22Rv1 (cell line): ENCODE data around the gene COQ3.
A peak's percentile ranks its signal among the peaks of the same experiment; 100 is the strongest.

Source experiments
- H3K27ac ChIP-seq: fragments of 450-650 bp; 2 replicates; pipeline ENCODE4 v1.5.1; 2017
- ZFX ChIP-seq: fragments of 450-650 bp; IDR thresholded peaks from 2 replicates; pipeline ENCODE4 v1.6.1; 2017; ENCODE audit warnings: antibody characterized with exemption, borderline replicate concordance
- TF ChIP-seq, protein P1 (sequence below): fragments of 450-650 bp; IDR thresholded peaks from 2 replicates; pipeline ENCODE4 v1.5.1; 2017; ENCODE audit warnings: mild to moderate bottlenecking

Gene COQ3

DNA sequence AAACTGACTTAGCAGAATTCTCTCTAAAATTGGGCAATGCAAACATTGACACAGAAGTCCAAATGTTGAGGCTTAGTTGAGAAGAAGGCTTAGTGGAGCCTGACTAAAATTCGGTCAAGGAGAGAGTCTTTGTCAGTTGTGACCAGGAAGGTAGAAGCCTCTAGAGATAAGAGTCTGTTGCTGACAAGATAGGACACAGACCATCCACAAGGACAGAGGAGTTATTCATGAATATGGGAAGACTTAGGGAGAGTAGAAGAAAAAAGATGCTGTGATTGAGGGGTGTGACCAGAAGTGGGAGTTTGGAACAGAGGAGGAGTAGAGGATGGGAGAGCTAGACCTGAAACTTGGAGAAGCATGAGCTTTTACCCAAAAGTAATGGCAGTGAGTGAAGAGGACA, 37.4 kb downstream of the COQ3 start:
- no peak for TF ChIP-seq ZFX
- TF ChIP-seq, protein P1, sequence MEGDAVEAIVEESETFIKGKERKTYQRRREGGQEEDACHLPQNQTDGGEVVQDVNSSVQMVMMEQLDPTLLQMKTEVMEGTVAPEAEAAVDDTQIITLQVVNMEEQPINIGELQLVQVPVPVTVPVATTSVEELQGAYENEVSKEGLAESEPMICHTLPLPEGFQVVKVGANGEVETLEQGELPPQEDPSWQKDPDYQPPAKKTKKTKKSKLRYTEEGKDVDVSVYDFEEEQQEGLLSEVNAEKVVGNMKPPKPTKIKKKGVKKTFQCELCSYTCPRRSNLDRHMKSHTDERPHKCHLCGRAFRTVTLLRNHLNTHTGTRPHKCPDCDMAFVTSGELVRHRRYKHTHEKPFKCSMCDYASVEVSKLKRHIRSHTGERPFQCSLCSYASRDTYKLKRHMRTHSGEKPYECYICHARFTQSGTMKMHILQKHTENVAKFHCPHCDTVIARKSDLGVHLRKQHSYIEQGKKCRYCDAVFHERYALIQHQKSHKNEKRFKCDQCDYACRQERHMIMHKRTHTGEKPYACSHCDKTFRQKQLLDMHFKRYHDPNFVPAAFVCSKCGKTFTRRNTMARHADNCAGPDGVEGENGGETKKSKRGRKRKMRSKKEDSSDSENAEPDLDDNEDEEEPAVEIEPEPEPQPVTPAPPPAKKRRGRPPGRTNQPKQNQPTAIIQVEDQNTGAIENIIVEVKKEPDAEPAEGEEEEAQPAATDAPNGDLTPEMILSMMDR = no peak
- H3K27ac ChIP-seq = no peak overlapping the region

DNA sequence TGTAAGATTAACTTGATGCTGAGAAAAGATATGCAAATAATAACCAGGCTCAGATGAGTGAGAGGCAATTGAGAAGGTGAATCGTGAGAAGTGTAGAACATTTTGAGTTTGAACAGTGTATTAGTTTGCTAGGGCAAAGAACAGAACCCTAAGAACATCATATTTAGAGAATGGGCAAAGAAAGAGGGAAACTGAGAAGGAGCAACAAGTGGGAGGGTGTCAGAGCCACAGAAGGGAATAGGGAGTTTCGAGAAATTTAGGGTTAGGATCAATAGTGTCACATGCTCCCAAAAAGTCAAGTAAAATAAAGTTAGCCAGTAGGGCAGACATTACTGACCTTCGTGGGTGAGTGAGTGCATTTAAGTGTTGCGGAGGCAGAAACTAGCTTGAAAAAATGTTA, 39.0 kb downstream of the COQ3 start:
- H3K27ac ChIP-seq = no peak overlapping the region
- TF ChIP-seq ZFX = no peak
- TF ChIP-seq, protein P1 = no peak

DNA sequence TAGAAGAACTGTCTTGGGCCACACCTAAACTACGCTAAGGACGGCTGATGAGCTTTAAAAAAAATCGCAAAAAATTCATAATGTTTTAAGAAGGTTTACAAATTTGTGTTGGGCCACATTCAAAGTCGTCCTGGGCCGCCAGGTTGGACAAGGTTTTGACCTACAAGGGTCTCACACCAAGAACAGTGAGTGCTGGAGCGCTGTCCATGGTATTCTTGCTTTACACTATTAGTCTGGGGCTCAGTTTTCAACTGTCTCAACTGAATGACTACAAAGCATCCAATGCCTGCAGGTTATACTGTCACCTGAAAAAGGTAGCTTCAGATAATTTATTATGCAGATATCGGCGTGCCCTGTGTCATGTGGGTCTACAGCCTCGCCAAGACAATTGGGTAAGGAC, 40.9 kb downstream of the COQ3 start:
- TF ChIP-seq, protein P1 = no peak
- no peak for TF ChIP-seq ZFX
- no peak overlapping the region for H3K27ac ChIP-seq

DNA sequence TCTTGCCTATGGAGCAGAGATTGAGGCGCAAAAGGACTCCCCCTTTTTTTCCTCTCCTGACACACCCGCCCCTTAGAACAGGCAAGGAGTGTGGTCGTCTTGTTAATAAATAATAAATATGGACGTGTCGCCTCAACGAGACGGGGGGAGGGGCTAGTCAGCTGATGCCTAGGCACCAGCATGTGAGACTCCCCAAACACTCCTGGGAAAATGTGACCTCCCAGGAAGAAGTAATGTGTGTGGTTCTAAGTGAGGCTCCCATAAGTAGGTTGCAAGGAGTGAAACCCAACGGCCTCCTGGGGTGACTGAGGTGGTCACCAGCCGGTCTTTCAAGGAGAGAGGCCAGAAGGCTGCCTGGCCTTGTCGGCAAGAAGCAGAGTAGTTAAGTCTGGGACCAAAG, 43.4 kb downstream of the COQ3 start:
- H3K27ac ChIP-seq = peak overlapping the region; percentile 81
- TF ChIP-seq, protein P1 = no peak
- TF ChIP-seq ZFX = no peak

DNA sequence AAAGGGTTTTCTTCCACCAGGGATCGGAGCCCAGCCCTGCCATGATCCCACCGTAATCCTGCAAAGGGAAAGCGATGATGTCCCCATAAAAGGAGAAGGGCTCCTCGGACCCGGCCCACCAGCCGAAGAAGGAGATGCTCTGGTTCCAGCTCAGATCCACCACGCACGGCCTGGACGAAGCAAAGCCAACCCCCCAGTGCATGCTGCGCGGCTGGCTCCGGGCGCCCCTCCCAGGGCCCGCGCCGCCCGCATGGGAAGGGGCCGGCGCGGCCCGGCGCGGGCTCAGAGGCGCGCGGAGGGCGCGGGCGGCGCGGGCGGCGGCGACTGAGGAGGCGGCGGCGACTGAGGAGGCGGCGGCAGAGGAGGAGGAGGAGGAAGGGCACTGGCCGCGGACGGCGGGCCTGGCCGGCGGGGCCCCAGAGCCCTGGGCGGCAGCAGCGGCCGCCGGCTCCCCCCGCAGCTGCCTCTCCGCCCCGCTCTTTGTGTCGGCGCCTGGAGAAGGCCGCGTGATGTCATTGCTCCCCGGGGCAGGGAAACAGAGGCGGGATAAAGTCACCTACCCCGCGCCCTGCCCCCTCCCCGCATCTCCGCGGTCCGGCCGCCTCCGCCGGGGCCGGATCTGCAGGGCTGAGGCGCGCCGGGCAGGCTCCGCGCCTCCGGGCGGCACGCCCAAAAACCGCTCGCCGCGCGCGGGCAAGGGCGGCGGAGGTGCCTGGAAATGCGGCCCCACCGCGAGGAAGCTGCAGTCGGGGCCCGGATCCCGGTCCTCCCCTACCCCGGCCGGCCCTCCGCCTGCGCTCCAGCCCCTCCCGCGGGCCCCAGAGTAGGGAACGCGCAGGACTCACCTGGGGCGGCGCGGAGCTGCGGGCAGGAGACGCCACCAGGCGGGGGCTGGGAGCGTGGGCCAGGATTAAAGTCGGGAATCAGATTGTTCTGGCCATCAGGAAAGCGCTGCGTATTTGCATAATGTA, 44.5 kb downstream of the COQ3 start, which contains the start of gene FAXC:
TSS of gene FAXC (minus strand) at position 504 of the 971 bp plus-strand sequence. CDS start at position 202, 302 bp downstream.
- H3K27ac ChIP-seq = peak within 1 kb of the TSS; percentile 81

DNA sequence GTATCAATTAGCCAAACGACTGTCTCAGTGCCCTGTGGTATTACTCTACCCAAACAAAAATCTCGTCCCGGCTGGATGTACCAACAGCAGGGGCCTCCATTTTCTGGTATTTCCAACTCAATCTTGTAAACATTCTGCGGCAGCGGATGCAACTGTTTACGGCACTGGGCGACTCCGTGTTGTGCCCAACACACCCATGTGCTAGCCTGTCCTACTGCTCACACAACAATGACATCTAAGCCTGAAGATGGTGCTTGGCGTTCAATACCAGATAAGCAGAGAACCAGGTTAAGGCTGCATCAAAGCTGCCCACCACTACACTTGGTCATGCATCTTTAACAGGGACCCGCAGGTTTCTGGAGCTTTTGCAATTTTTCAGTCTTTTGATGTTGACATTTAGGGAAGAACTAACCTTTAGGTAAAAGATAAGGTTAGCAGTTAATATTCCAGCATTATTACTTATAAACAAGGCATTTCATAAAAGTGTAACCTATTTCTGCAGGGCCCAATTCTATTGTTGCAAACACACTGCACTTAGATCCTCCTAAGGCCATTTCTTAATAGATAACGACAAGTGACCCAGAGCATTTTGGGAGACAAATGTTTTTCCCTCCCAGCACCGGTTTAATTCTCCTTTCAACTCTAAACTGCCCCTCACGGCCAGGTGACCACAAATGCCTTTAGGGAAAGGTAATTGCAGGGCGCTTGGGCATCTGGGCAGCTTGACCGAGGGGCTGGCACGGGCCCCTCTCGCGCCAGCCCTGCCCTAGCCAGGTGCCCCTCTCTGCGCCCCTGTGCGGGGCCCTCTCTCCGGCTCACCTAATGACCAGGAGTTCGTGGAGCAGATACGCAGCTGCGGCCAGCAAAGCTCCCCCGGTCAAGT, 45.5 kb downstream of the COQ3 start:
- TF ChIP-seq, protein P1 = no peak
- no peak for TF ChIP-seq ZFX
- peak overlapping the region; percentile 81 for H3K27ac ChIP-seq

More for the DNA sequence above, 44.5 kb downstream of the COQ3 start, which contains the start of gene FAXC:
- TF ChIP-seq, protein P1 = peak; percentile 69
- TF ChIP-seq ZFX = no peak
